GM23338 (cell line): Measurements from ENCODE around the gene CDCP1. TPM values are rescaled to one million over a fixed set of nuclear protein-coding genes. Genes with fewer than 3 reads are reported as not detected.

Source experiments
- CREB1 ChIP-seq: fragments of 250-450 bp; sonication (Bioruptor Pico); IDR thresholded peaks from 2 replicates; pipeline ENCODE4 v1.5.0; 2020; ENCODE audit warnings: low read depth, mild to moderate bottlenecking, moderate library complexity
- ETS1 ChIP-seq: IDR thresholded peaks from 2 replicates; pipeline ENCODE4 v1.6.1; 2016; ENCODE audit warnings: antibody characterized with exemption
- EZH2phosphoT487 ChIP-seq: fragments of 200-600 bp; sonication (generic); IDR thresholded peaks from one replicate; pipeline ENCODE4 v1.8.1; 2018; ENCODE audit warnings: antibody characterized with exemption; ENCODE audit not compliant: unreplicated experiment
- REST ChIP-seq: IDR thresholded peaks from one replicate; pipeline ENCODE4 v1.6.1; 2018; ENCODE audit warnings: antibody characterized with exemption; ENCODE audit not compliant: unreplicated experiment
- STAT1 ChIP-seq: IDR thresholded peaks from one replicate; pipeline ENCODE4 v1.6.1; 2016; ENCODE audit warnings: antibody characterized with exemption; ENCODE audit not compliant: unreplicated experiment
- ZNF331 ChIP-seq: fragments of 250-450 bp; sonication (Bioruptor Pico); IDR thresholded peaks from 2 replicates; pipeline ENCODE4 v1.5.0; 2020; ENCODE audit warnings: low read depth, mild to moderate bottlenecking, moderate library complexity
- ZNF462 ChIP-seq: fragments of 250-450 bp; sonication (Bioruptor Pico); IDR thresholded peaks from 2 replicates; pipeline ENCODE4 v1.5.0; 2020; ENCODE audit warnings: mild to moderate bottlenecking, moderate library complexity
- polyA plus RNA-seq: library from polyadenylated mRNA; unstranded; fragments of >200 nt; fragmentation: Nextera tagmentation; extraction: Ambion mirVana; gene quantifications from 2 replicates; pipeline ENCODE4 v1.2.1, GENCODE V29; 2016
- total RNA-seq: library from RNA; depleted of rRNA; stranded (reverse); fragments of >200 nt; shearing (Covaris generic); gene quantifications from 2 replicates; pipeline ENCODE4 v1.2.3, GENCODE V29; 2014

The CDCP1 gene
- total and polyA plus RNA-seq, 2 experiments from 2014 or later, result 7.7 to 20.1 TPM

GRCh38 chr3:45169125-45169904 lies 23.1 kb upstream of the CDCP1 start (continued):
- TF ChIP-seq ZNF462 (CRISPR knock-in tag) (no peak), EZH2phosphoT487 (no peak), REST (no peak), ZNF331 (CRISPR knock-in tag) (no peak), STAT1 (no peak), ETS1 (no peak), CREB1 (CRISPR knock-in tag) (no peak)
